GM12878 (cell line): Measurements from ENCODE around the gene COX6A1. TPM values are rescaled to one million over a fixed set of nuclear protein-coding genes. Genes with fewer than 3 reads are reported as not detected.

Source experiments
- ATAC-seq: fragments of 200-7000 bp; cut with Tn5 transposase; 3 replicates; pipeline ENCODE4 v1.9.1; 2020; ENCODE audit warnings: mild to moderate bottlenecking, moderate library complexity
- BruUV-seq: library from RNA; stranded (reverse); fragments of 400-500 nt; replicated peaks from 2 replicates; lab custom pipeline; 2021; lab: Mats Ljungman, UMichigan
- CTCF ChIA-PET: fragments of 300-600 bp; sonication (Branson Sonifier 250); formaldehyde crosslinking; extraction: SDS; loops from one replicate; lab custom pipeline; 2021; ENCODE audit warnings: inconsistent platforms; lab: Yijun Ruan, JAX
- POLR2A ChIA-PET: fragments of 350-600 bp; formaldehyde crosslinking; extraction: SDS; loops from one replicate; lab custom pipeline; 2021; ENCODE audit warnings: inconsistent platforms; lab: Charles Lee
- RAD21 ChIA-PET: fragments of 300-600 bp; sonication (Branson Sonifier 250); formaldehyde crosslinking; loops from one replicate; lab custom pipeline; 2023; ENCODE audit warnings: antibody characterized with exemption; ENCODE audit not compliant: unreplicated experiment; lab: Charles Lee
- SMC1A ChIA-PET: fragments of 300-600 bp; sonication (Branson Sonifier 250); formaldehyde crosslinking; loops from one replicate; lab custom pipeline; 2023; ENCODE audit not compliant: unreplicated experiment, uncharacterized antibody; lab: Charles Lee
- DNase-seq: peaks from one replicate; pipeline ENCODE4 v3.0.0-alpha.2; 2011; ENCODE audit warnings: low read depth, low spot score
- FAIRE-seq: peaks from 3 replicates; lab custom pipeline; 2011; peaks lifted over from hg19 to GRCh38; lab: Jason Lieb, UNC
- H2AFZ ChIP-seq: 2 replicates; pipeline ENCODE4 v1.6.0; 2011; ENCODE audit warnings: low read depth, low read length, control low read depth; ENCODE audit not compliant: control insufficient read depth
- H3K27ac ChIP-seq: 2 replicates; pipeline ENCODE4 v1.5.1; 2011; ENCODE audit warnings: control low read depth; ENCODE audit not compliant: control insufficient read depth, insufficient read depth
- H3K27me3 ChIP-seq, 2 experiments: replicated peaks in 1 of 2; 2 replicates each; pipeline versions ENCODE4 v1.6.0 to v1.6.1; 2011; ENCODE audit warnings: low read length in 1 of 2; ENCODE audit not compliant: control insufficient read depth in 2 of 2, insufficient read depth in 2 of 2
- H3K36me3 ChIP-seq, 2 experiments: 2 replicates each; pipeline ENCODE4 v1.5.1; 2011; ENCODE audit warnings: low read length in 1 of 2; ENCODE audit not compliant: control insufficient read depth in 2 of 2, insufficient read depth in 2 of 2
- H3K4me1 ChIP-seq: 2 replicates; pipeline ENCODE4 v1.6.1; 2011; ENCODE audit warnings: mild to moderate bottlenecking, low read length, moderate library complexity, mixed read lengths; ENCODE audit not compliant: control insufficient read depth, insufficient read depth
- H3K4me2 ChIP-seq: 2 replicates; pipeline ENCODE4 v1.6.0; 2011; ENCODE audit warnings: control low read depth; ENCODE audit not compliant: control insufficient read depth, insufficient read depth
- H3K4me3 ChIP-seq: fragments of 200-600 bp; sonication (generic); 2 replicates; pipeline ENCODE4 v1.5.1; 2016
- H3K79me2 ChIP-seq: 2 replicates; pipeline ENCODE4 v1.6.0; 2011; ENCODE audit warnings: low read length; ENCODE audit not compliant: control insufficient read depth, insufficient read depth
- H3K9ac ChIP-seq: 2 replicates; pipeline ENCODE4 v1.8.0; 2011; ENCODE audit warnings: low read length, control low read depth, mixed read lengths; ENCODE audit not compliant: control insufficient read depth, insufficient read depth
- H3K9me3 ChIP-seq: replicated peaks from 3 replicates; pipeline ENCODE4 v1.5.1; 2011; ENCODE audit warnings: mild to moderate bottlenecking, low read length; ENCODE audit not compliant: control insufficient read depth, insufficient read depth
- H4K20me1 ChIP-seq: 2 replicates; pipeline ENCODE4 v1.6.0; 2011; ENCODE audit not compliant: control insufficient read depth, insufficient read depth
- CHD2 ChIP-seq: IDR thresholded peaks from 2 replicates; pipeline ENCODE4 v1.6.1; 2011; ENCODE audit warnings: low read depth, low read length, improper control_type of control experiment, borderline replicate concordance
- JUND ChIP-seq: IDR thresholded peaks from 2 replicates; pipeline ENCODE4 v1.6.1; 2012; ENCODE audit warnings: low read depth, mild to moderate bottlenecking, low read length, improper control_type of control experiment, moderate library complexity
- MEF2B ChIP-seq: fragments of 450-650 bp; IDR thresholded peaks from 2 replicates; pipeline ENCODE4 v1.6.1; 2018; ENCODE audit warnings: mild to moderate bottlenecking, moderate library complexity; ENCODE audit not compliant: partially characterized antibody, poor library complexity, severe bottlenecking
- NFYB ChIP-seq: IDR thresholded peaks from 2 replicates; pipeline ENCODE4 v1.6.1; 2011; ENCODE audit warnings: low read depth, mild to moderate bottlenecking, low read length, improper control_type of control experiment, moderate library complexity; ENCODE audit not compliant: insufficient read depth
- POLR2AphosphoS2 ChIP-seq: IDR thresholded peaks from 2 replicates; pipeline ENCODE4 v1.6.1; 2011; ENCODE audit warnings: low read depth, mild to moderate bottlenecking, low read length, improper control_type of control experiment, moderate library complexity
- TCF7 ChIP-seq: IDR thresholded peaks from 2 replicates; pipeline ENCODE4 v1.6.1; 2014; ENCODE audit warnings: antibody characterized with exemption, borderline replicate concordance
- whole genome bisulfite sequencing: methylation state at CpG from one replicate; pipeline ENCODE4 v1.1.6; 2016; ENCODE audit warnings: low lambda C conversion rate; ENCODE audit not compliant: insufficient replicate concordance, insufficient coverage; ENCODE audit errors: missing lambda C conversion rate; 5-methylcytosine and 5-hydroxymethylcytosine counted together
- in situ Hi-C: fragments of 300-500 bp; cut with MboI; formaldehyde crosslinking; loops from 9 replicates; pipeline ENCODE4 v1.14.3; 2018; ENCODE audit warnings: mixed read lengths
- intact Hi-C: fragments of 100-400 bp; cut with micrococcal nuclease; formaldehyde crosslinking; loops from one replicate; pipeline ENCODE4 v1.14.2; 2022; ENCODE audit not compliant: unreplicated experiment
- polyA plus RNA-seq, 11 experiments: library from polyadenylated mRNA; depleted of rRNA in 4 of 11; unstranded in 6 of 11; stranded (reverse) in 5 of 11; fragments of >200 nt; fragmentation: Nextera tagmentation in 4 of 11; fragmentation: Illumina TruSeq in 1 of 11; extraction: Ambion mirVana in 4 of 11; extraction: Trizol in 1 of 11; gene quantifications; 1 replicate in 1 of 11; 2 replicates in 10 of 11; pipeline versions ENCODE4 v1.2.1 to v1.2.3, GENCODE V29; 2011 to 2016; ENCODE audit warnings: inconsistent platforms in 2 of 11, missing spikeins in 2 of 11, low read depth in 1 of 11
- total RNA-seq, 4 experiments: library from RNA; depleted of rRNA in 3 of 4; stranded (reverse); fragments of >200 nt in 3 of 4; fragmentation: Illumina TruSeq in 1 of 4; extraction: Trizol in 1 of 4; gene quantifications; 2 replicates each; pipeline versions ENCODE4 v1.2.1 to v1.2.3, GENCODE V29; 2013 to 2021
- TF ChIP-seq, protein P1 (sequence below): IDR thresholded peaks from 2 replicates; pipeline ENCODE4 v1.6.1; 2012; ENCODE audit warnings: low read depth, low read length, improper control_type of control experiment

The COX6A1 gene
- total and polyA plus RNA-seq, 10 of the 15 experiments (the other 5 are each of a cell fraction or from before 2014, with no cell fraction given), result 408 to 2,723 (median 1,019) TPM

DNA sequence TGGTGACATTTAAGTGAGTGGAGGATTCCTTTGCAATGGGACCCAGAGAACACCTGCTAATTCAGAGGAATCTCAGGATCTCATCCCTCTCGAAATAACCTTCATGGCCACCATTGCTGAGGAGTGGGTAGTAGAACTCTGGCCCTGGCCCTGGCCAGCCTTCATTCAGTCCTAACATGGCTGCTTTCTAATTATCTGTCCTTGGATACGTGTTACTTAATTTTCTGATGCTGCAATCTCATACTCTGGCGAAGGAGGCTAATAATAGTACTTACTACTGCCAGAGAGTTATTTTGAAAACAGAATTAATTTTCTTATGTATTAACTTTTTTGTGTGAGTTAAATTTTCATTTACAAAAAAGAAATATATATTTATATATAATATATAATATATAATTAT lies 12.1 kb upstream of the COX6A1 start:
- RAD21 ChIA-PET, result no interaction called here
- no peak overlapping the region for H3K4me3 ChIP-seq
- no peak overlapping the region for H3K27ac ChIP-seq
- no peak overlapping the region for H3K4me2 ChIP-seq
- BruUV-seq, result no TSS peak
- POLR2A ChIA-PET, result no interaction called here
- H4K20me1 ChIP-seq, result no peaks in the 10 kb centered on the region
- DNase-seq (no peak), ATAC-seq (no peak), FAIRE-seq (no peak)
- no peak overlapping the region for H2AFZ ChIP-seq
- H3K4me1 ChIP-seq, result no peaks in the 10 kb centered on the region
- TF ChIP-seq JUND, result no peak
- TF ChIP-seq TCF7, result no peak
- TF ChIP-seq CHD2, result no peak
- no peak for TF ChIP-seq MEF2B
- no peaks in the 10 kb centered on the region for H3K9me3 ChIP-seq
- H3K9ac ChIP-seq, result no peak overlapping the region
- SMC1A ChIA-PET, result no interaction called here
- CTCF ChIA-PET, result no interaction called here
- intact Hi-C loops (no loop called here), in situ Hi-C loops (no loop called here)
- H3K27me3 ChIP-seq, result no peaks in the 10 kb centered on the region; a peak in 1 of 4 replicates
- H3K79me2 ChIP-seq, result no peaks in the 10 kb centered on the region
- H3K36me3 ChIP-seq, result no peaks in the 10 kb centered on the region
- 46% methylated on average over 3 of the region's 3 CpGs for WGBS

DNA sequence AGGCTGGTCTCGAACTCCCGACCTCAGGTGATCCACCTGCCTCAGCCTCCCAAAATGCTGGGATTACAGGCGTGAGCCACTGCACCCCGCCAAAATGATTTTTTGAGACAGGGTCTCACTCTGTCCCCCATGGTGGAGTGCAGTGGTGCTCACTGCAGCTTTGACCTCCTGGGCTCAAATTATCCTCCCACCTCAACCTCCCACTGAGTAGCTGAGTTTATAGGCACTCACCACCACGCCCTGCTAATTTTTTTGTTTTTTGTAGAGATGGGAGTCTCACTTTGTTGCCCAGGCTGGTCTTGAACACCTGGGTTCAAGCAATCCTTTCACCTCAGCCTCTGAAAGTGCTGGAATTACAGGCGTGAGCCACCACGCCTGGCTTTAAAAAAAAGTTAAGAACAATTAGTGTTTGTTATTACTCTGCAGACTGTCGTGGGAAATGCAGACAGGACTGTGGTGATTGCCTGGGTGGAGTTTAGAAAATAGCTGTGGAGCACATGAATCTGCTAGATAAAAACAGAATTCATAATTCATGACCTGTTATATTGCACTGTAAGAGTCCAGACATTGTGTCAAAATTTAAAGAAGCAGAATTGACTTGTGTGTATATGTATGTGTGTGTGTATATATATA lies 9.2 kb upstream of the COX6A1 start:
- H3K4me3 ChIP-seq, result no peak overlapping the region
- H4K20me1 ChIP-seq, result no peaks in the 10 kb centered on the region
- intact Hi-C loops (no loop called here), in situ Hi-C loops (no loop called here)
- H3K27ac ChIP-seq, result no peak overlapping the region
- TF ChIP-seq POLR2AphosphoS2 (no peak), NFYB (no peak)
- TF ChIP-seq, protein P1, sequence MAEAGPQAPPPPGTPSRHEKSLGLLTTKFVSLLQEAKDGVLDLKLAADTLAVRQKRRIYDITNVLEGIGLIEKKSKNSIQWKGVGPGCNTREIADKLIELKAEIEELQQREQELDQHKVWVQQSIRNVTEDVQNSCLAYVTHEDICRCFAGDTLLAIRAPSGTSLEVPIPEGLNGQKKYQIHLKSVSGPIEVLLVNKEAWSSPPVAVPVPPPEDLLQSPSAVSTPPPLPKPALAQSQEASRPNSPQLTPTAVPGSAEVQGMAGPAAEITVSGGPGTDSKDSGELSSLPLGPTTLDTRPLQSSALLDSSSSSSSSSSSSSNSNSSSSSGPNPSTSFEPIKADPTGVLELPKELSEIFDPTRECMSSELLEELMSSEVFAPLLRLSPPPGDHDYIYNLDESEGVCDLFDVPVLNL, result no peak
- no peak for DNase-seq
- no peaks in the 10 kb centered on the region for H3K9me3 ChIP-seq
- no peak for ATAC-seq
- ChIA-PET SMC1A (interaction anchor here (0.7 to 1.0 kb wide), 3 partner anchors 10 to 74 kb away, joined by 3 to 4 read pairs (median 3); partner anchors contain the start of gene COX6A1), POLR2A (no interaction called here), CTCF (interaction anchor here (0.9 to 2.4 kb wide), 7 partner anchors 10 to 200 kb away, joined by 3 to 12 read pairs (median 4); partner anchors contain the start of genes COX6A1 and SRSF9), RAD21 (interaction anchor here (0.9 to 3.2 kb wide), 3 partner anchors 45 to 73 kb away, joined by 3 to 11 read pairs (median 3); no protein-coding TSS in a partner anchor)
- WGBS, result 12% methylated on average over 8 of the region's 8 CpGs
- H3K9ac ChIP-seq, result no peak overlapping the region
- no peaks in the 10 kb centered on the region; a peak in 1 of 4 replicates for H3K27me3 ChIP-seq
- no peaks in the 10 kb centered on the region for H3K36me3 ChIP-seq
- no peak overlapping the region for H3K4me2 ChIP-seq
- FAIRE-seq, result no peak
- no TSS peak for BruUV-seq
- no peaks in the 10 kb centered on the region for H3K4me1 ChIP-seq
- H2AFZ ChIP-seq, result no peak overlapping the region
- H3K79me2 ChIP-seq, result no peaks in the 10 kb centered on the region
